Activated naive CD4-positive, alpha-beta T cell treated with anti-CD3 and anti-CD28 coated beads, Interleukin-2, amount 10 ng/mL, durations not matched to agents 7 days and 5 days (primary cell): ENCODE measurements around the gene FXYD2.

Experiments used
- CTCF ChIA-PET: fragments of 350-600 bp; sonication (Branson Sonifier 250); formaldehyde crosslinking; loops from one replicate; lab custom pipeline; 2021; ENCODE audit warnings: antibody characterized with exemption; lab: Charles Lee
- DNase-seq: peaks from one replicate; pipeline ENCODE4 v3.0.0-alpha.2; 2020
- H3K27ac Mint-ChIP-seq: one replicate; pipeline ENCODE4 v1.8.0; 2021; ENCODE audit warnings: mild to moderate bottlenecking, moderate library complexity, mixed read lengths
- H3K27me3 Mint-ChIP-seq: one replicate; pipeline ENCODE4 v1.8.0; 2021; ENCODE audit warnings: mild to moderate bottlenecking, mixed read lengths
- H3K36me3 Mint-ChIP-seq: one replicate; pipeline ENCODE4 v1.8.0; 2021; ENCODE audit warnings: mixed read lengths
- H3K4me1 Mint-ChIP-seq: one replicate; pipeline ENCODE4 v1.8.0; 2021; ENCODE audit warnings: mixed read lengths
- H3K4me3 Mint-ChIP-seq: one replicate; pipeline ENCODE4 v1.8.0; 2021; ENCODE audit warnings: mild to moderate bottlenecking, moderate library complexity, mixed read lengths
- H3K9me3 Mint-ChIP-seq: one replicate; pipeline ENCODE4 v1.8.0; 2021; ENCODE audit warnings: mixed read lengths

FXYD2 gene

GRCh38 chr11:117836077-117836960 is 11.8 kb upstream of the FXYD2 start:
- H3K4me1 Mint-ChIP-seq: peaks cover 2% of the 10 kb centered on the region
- H3K9me3 Mint-ChIP-seq: no peaks in the 10 kb centered on the region
- H3K27ac Mint-ChIP-seq: no peak overlapping the region
- H3K36me3 Mint-ChIP-seq: no peaks in the 10 kb centered on the region
- CTCF ChIA-PET: interaction anchor here (1.6 to 6.2 kb wide), 3 partner anchors 13 to 217 kb away, joined by 5 to 34 read pairs (median 10); no protein-coding TSS in a partner anchor
- no peak overlapping the region for H3K4me3 Mint-ChIP-seq
- H3K27me3 Mint-ChIP-seq: peaks cover 47% of the 10 kb centered on the region
- no peak for DNase-seq

GRCh38 chr11:117835576-117835975 is 11.0 kb upstream of the FXYD2 start:
- no peaks in the 10 kb centered on the region for H3K36me3 Mint-ChIP-seq
- CTCF ChIA-PET: interaction anchor here (1.6 to 6.2 kb wide), 5 partner anchors 8 to 218 kb away, joined by 3 to 34 read pairs (median 8); no protein-coding TSS in a partner anchor
- no peak overlapping the region for H3K27ac Mint-ChIP-seq
- no peak overlapping the region for H3K4me3 Mint-ChIP-seq
- peaks cover 46% of the 10 kb centered on the region for H3K27me3 Mint-ChIP-seq
- DNase-seq: no peak
- peaks cover 10% of the 10 kb centered on the region for H3K4me1 Mint-ChIP-seq
- H3K9me3 Mint-ChIP-seq: no peaks in the 10 kb centered on the region

GRCh38 chr11:117834838-117835443 is 10.4 kb upstream of the FXYD2 start:
- CTCF ChIA-PET: interaction anchor here (1.0 to 6.2 kb wide), 8 partner anchors 8 to 218 kb away, joined by 3 to 34 read pairs (median 8); partner anchors contain the start of gene FXYD2
- H3K36me3 Mint-ChIP-seq: no peaks in the 10 kb centered on the region
- peaks cover 42% of the 10 kb centered on the region for H3K27me3 Mint-ChIP-seq
- H3K27ac Mint-ChIP-seq: no peak overlapping the region
- DNase-seq: no peak
- no peaks in the 10 kb centered on the region for H3K9me3 Mint-ChIP-seq
- H3K4me3 Mint-ChIP-seq: no peak overlapping the region
- peaks cover 16% of the 10 kb centered on the region for H3K4me1 Mint-ChIP-seq

GRCh38 chr11:117834068-117834810 is 9.7 kb upstream of the FXYD2 start:
- CTCF ChIA-PET: interaction anchor here (0.7 to 6.2 kb wide), 10 partner anchors 9 to 219 kb away, joined by 3 to 34 read pairs (median 6); partner anchors contain the start of gene FXYD2
- H3K36me3 Mint-ChIP-seq: no peaks in the 10 kb centered on the region
- H3K4me1 Mint-ChIP-seq: peaks cover 21% of the 10 kb centered on the region
- H3K27me3 Mint-ChIP-seq: peaks cover 42% of the 10 kb centered on the region
- no peak for DNase-seq
- no peaks in the 10 kb centered on the region for H3K9me3 Mint-ChIP-seq
- no peak overlapping the region for H3K4me3 Mint-ChIP-seq
- H3K27ac Mint-ChIP-seq: no peak overlapping the region

- Mint-ChIP-seq H3K27ac (no peak overlapping the region), H3K27me3 (peaks cover 40% of the 10 kb centered on the region)
Observed at GRCh38 chr11:117833401-117833891, 8.9 kb upstream of the FXYD2 start.

GRCh38 chr11:117832511-117832910 is 8.0 kb upstream of the FXYD2 start:
- peaks cover 38% of the 10 kb centered on the region for H3K27me3 Mint-ChIP-seq
- H3K4me1 Mint-ChIP-seq: peaks cover 38% of the 10 kb centered on the region
- H3K36me3 Mint-ChIP-seq: no peaks in the 10 kb centered on the region
- no peak for DNase-seq
- CTCF ChIA-PET: interaction anchor here (0.8 to 6.2 kb wide), 10 partner anchors 9 to 221 kb away, joined by 3 to 34 read pairs (median 6); no protein-coding TSS in a partner anchor
- no peaks in the 10 kb centered on the region for H3K9me3 Mint-ChIP-seq
- no peak overlapping the region for H3K4me3 Mint-ChIP-seq
- no peak overlapping the region for H3K27ac Mint-ChIP-seq

More at GRCh38 chr11:117833401-117833891, 8.9 kb upstream of the FXYD2 start:
- no peaks in the 10 kb centered on the region for H3K36me3 Mint-ChIP-seq
- CTCF ChIA-PET: interaction anchor here (0.7 to 6.2 kb wide), 10 partner anchors 10 to 220 kb away, joined by 3 to 34 read pairs (median 8); no protein-coding TSS in a partner anchor
- peaks cover 29% of the 10 kb centered on the region for H3K4me1 Mint-ChIP-seq
- H3K9me3 Mint-ChIP-seq: no peaks in the 10 kb centered on the region
- DNase-seq: no peak
- no peak overlapping the region for H3K4me3 Mint-ChIP-seq

- CTCF ChIA-PET: interaction anchor here (0.8 to 6.2 kb wide), 6 partner anchors 9 to 222 kb away, joined by 3 to 34 read pairs (median 8); no protein-coding TSS in a partner anchor
- H3K4me1 Mint-ChIP-seq: peaks cover 41% of the 10 kb centered on the region
- H3K36me3 Mint-ChIP-seq: no peaks in the 10 kb centered on the region
- no peak for DNase-seq
- H3K27ac Mint-ChIP-seq: no peak overlapping the region
- H3K9me3 Mint-ChIP-seq: no peaks in the 10 kb centered on the region
- peaks cover 33% of the 10 kb centered on the region for H3K27me3 Mint-ChIP-seq
- no peak overlapping the region for H3K4me3 Mint-ChIP-seq
Observed at GRCh38 chr11:117831661-117832415, 7.3 kb upstream of the FXYD2 start.

GRCh38 chr11:117830674-117831351 is 6.3 kb upstream of the FXYD2 start:
- peaks cover 43% of the 10 kb centered on the region for H3K4me1 Mint-ChIP-seq
- peaks cover 33% of the 10 kb centered on the region for H3K27me3 Mint-ChIP-seq
- H3K27ac Mint-ChIP-seq: peak overlapping the region; percentile 25
- no peak overlapping the region for H3K4me3 Mint-ChIP-seq
- no peaks in the 10 kb centered on the region for H3K36me3 Mint-ChIP-seq
- CTCF ChIA-PET: interaction anchor here (6.2 kb wide), 1 partner anchor 116 kb away, joined by 34 read pairs; no protein-coding TSS in a partner anchor
- no peaks in the 10 kb centered on the region for H3K9me3 Mint-ChIP-seq
- no peak for DNase-seq

GRCh38 chr11:117830072-117830471 is 5.5 kb upstream of the FXYD2 start:
- H3K36me3 Mint-ChIP-seq: no peaks in the 10 kb centered on the region
- H3K9me3 Mint-ChIP-seq: no peaks in the 10 kb centered on the region
- H3K27ac Mint-ChIP-seq: no peak overlapping the region
- H3K4me3 Mint-ChIP-seq: no peak overlapping the region
- CTCF ChIA-PET: interaction anchor here (0.7 to 9.5 kb wide), 3 partner anchors 15 to 117 kb away, joined by 3 to 137 read pairs (median 34); no protein-coding TSS in a partner anchor
- DNase-seq: no peak
- peaks cover 38% of the 10 kb centered on the region for H3K27me3 Mint-ChIP-seq
- peaks cover 45% of the 10 kb centered on the region for H3K4me1 Mint-ChIP-seq

GRCh38 chr11:117829369-117829725 is 4.8 kb upstream of the FXYD2 start:
- no peak for DNase-seq
- Mint-ChIP-seq H3K27me3 (peaks cover 44% of the 10 kb centered on the region), H3K4me3 (no peak overlapping the region), H3K27ac (no peak overlapping the region), H3K4me1 (peaks cover 52% of the 10 kb centered on the region), H3K9me3 (no peaks in the 10 kb centered on the region), H3K36me3 (no peaks in the 10 kb centered on the region)
- CTCF ChIA-PET: interaction anchor here (0.7 to 9.5 kb wide), 3 partner anchors 14 to 224 kb away, joined by 3 to 137 read pairs (median 4); no protein-coding TSS in a partner anchor

GRCh38 chr11:117828611-117829368 is 4.2 kb upstream of the FXYD2 start:
- Mint-ChIP-seq H3K27ac (peak overlapping the region; percentile 3), H3K4me1 (peaks cover 58% of the 10 kb centered on the region), H3K27me3 (peaks cover 44% of the 10 kb centered on the region), H3K9me3 (no peaks in the 10 kb centered on the region), H3K36me3 (no peaks in the 10 kb centered on the region), H3K4me3 (no peak overlapping the region)
- DNase-seq: peak; percentile 76
- CTCF ChIA-PET: interaction anchor here (0.8 to 9.5 kb wide), 9 partner anchors 12 to 226 kb away, joined by 3 to 137 read pairs (median 5); no protein-coding TSS in a partner anchor
